HG03039 (cell line): ENCODE measurements around the gene SZRD1.
"Not testable (repeated sequence)": the region's sequence is repeated elsewhere in the genome, so short reads cannot be mapped to it uniquely, and the experiment has no call there.

Experiments used
- ATAC-seq: cut with Tn5 transposase; IDR thresholded peaks from one replicate; pipeline ENCODE4 v1.9.1; 2021; ENCODE audit warnings: mild to moderate bottlenecking, moderate library complexity; ENCODE audit not compliant: unreplicated experiment

Gene SZRD1

GRCh38 chr1:16366722-16367257, at the start of gene SZRD1:
TSS of gene SZRD1 (plus strand) at chr1:16367242. CDS start at chr1:16367258, 16 bp downstream.
- peak; percentile 65 for ATAC-seq

GRCh38 chr1:16318555-16318954, 48.5 kb upstream of the SZRD1 start:
- ATAC-seq = no peak

- ATAC-seq = no peak
Measured at GRCh38 chr1:16321176-16321867, 45.7 kb upstream of the SZRD1 start.

DNA sequence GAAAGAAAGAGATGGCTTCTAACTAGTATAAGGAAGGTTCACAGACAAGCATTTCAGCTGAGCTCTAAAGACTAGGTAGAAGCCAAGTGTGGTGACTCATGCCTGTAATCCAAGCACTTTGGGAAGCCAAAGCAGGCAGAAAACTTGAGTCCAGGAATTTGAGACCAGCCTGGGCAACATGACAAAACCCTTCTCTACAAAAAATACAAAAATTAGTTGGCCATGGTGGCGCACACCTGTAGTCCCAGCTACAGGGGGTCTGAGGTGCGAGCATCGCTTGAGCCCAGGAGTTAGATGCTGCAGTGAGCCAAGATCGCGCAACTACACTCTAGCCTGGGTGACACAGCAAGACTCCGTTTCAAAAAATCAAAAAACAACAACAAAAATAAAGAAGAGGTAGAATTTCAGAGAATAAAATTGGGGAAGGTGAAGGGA, 42.6 kb upstream of the SZRD1 start:
- ATAC-seq = no peak

DNA sequence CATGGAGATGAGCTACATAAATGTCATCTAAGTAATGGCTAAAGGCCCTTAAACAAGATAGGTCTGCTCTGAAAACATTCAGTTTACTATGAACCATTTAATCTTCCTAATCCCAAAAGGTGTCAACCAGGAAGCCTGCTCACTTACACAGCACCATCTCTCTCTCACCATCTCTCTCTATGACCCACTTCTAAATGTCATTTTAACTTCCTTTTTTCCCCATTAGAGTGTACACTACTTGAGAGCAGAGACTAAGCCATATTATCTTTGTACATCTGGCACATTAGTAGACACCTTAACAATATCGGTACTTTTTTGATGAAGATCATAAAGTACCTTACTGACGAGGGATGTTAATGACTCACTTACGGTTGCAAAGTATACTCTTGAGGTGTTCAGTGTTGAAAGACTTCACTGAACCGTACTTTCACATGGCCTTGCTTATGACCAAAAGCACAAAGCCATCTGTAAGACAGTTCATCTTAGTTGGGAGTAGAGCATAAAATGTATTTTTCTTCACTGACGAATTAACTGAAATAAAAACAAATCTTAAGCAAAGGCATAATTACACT, 40.1 kb upstream of the SZRD1 start:
- no peak for ATAC-seq

- no peak for ATAC-seq
Measured at GRCh38 chr1:16334655-16335340, 32.2 kb upstream of the SZRD1 start.

GRCh38 chr1:16338961-16339360, 28.1 kb upstream of the SZRD1 start:
- no peak for ATAC-seq

- no peak for ATAC-seq
Measured at GRCh38 chr1:16340673-16341072, 26.4 kb upstream of the SZRD1 start.

GRCh38 chr1:16342331-16343062, 24.5 kb upstream of the SZRD1 start:
- no peak for ATAC-seq

DNA sequence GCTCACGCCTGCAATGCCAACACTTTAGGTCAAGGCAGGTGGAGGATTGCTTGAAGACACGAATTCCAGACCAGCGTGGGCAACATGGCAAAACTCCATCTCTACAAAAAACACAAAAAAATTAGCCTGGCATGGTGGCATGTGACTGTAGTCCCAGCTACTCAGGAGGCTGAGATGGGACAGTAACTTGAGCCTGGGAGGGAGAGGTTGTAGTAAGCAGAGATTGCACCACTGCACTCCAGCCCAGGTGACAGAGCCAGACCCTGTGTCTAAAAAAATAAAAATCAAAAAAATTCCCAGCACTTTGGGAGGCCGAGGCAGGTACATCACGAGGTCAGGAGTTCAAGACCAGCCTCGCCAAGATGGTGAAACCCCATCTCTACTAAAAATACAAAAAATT, 23.8 kb upstream of the SZRD1 start:
- not testable (repeated sequence) for ATAC-seq

- no peak for ATAC-seq
Measured at GRCh38 chr1:16348414-16349182, 18.4 kb upstream of the SZRD1 start.

GRCh38 chr1:16349847-16350406, 17.1 kb upstream of the SZRD1 start:
- ATAC-seq = no peak

DNA sequence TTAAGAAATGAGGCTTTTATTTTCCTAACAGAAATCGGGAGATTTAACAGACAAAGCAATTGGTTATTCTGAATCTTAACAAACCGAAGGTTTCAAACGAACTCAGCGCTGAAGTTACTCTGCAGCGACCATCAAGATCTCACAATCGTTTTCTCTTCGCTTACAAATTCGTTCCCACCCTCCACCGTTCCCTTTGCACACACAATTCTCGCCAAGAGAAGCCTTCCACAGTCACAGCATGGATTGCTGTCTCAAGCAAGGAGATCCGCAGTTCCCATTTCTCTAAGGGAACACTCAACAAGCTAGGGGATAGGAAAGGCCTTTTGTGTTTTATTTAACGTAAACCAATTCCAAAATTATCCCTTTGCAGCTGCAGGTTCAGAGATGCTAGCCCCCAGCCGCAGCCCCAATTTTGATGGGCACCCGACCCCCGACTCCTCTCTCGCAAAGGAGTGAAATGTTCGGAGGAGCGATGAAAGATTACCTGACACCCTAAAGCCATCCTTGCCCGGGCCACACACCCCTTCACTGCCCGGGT, 15.5 kb upstream of the SZRD1 start:
- ATAC-seq = no peak

GRCh38 chr1:16351994-16352841, 14.8 kb upstream of the SZRD1 start, which contains the start of gene FBXO42:
TSS of gene FBXO42 (minus strand) at chr1:16352480. CDS start at chr1:16315418, 37,062 bp downstream.
- ATAC-seq = peak; percentile 89

DNA sequence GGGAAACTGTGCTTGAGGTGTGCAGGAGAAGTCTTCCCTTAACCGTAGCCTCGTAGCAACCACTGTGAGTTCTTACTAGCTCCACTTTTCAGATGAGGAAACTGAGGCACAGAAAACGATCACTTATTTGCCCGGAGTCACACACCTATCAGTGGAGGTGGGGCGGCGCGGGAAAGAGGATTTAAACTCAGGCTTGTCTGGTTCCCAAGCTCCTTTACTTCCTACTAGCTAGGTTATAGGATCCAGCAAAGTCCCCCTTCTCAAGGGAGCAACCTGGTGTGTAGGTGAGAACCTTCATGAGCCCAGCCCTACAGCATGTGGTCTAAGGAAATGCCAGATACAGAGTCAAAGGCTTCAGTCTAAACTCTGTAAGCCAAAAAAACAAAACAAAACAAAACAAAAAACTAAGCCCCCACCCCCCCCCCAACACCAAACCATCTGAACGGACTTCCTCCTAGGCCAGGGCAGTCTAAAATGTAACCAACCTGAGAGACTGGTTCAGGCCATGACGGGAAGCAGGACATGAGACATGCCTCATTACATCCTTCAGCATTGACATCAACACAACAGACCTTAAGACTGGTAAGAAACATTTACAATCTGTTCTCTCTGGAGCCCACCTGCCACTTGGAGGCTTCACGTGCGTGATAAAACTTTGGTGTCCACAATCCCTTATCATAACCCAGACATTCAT, 14.1 kb upstream of the SZRD1 start:
- no peak for ATAC-seq

GRCh38 chr1:16354619-16355018, 12.4 kb upstream of the SZRD1 start:
- no peak for ATAC-seq

DNA sequence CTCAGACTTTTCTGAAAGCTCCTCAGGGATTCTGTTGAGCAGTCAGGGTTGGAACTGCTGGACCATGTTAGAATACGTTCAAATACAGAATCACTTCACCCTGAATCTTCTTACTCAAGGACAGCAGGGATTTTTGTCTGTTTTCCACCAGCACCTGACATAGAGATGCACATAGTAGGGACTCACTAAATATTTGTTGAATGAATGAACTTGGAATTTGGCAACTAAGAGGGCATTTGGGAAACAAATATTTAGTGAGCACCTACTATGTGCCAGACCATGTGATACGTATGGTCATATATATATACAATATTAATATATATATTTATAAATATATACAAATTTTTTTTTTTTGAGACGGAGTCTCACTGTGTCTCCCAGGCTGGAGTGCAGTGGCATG, 10.2 kb upstream of the SZRD1 start:
- ATAC-seq = no peak

DNA sequence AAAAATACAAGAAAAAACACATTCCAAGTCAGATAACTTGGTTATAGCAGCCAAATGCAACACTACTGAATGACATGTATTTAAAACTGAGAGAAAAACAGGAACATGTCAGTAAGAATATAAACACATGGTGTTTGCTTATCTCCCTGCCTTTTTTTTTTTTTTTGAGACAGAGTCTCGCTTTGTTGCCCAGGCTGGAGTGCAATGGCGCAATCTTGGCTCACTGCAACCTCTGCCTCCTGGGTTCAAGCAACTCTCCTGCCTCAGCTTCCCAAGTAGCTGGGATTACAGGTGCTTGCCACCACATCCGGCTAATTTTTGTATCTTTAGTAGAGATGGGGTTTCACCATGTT, 1.9 kb upstream of the SZRD1 start:
- ATAC-seq = not testable (repeated sequence)
